Muscle of leg (tissue), 11 donors: ENCODE results near the gene CCNF. TPM values are rescaled to one million over a fixed set of nuclear protein-coding genes. Genes with fewer than 3 reads are reported as not detected.

Experiments used
- DNase-seq: peaks from one replicate; pipeline ENCODE4 v3.0.0; 2013
- H3K27ac ChIP-seq: one replicate; pipeline ENCODE4 v1.5.1; 2013; ENCODE audit warnings: mild to moderate bottlenecking, low read length, control low read depth
- H3K27me3 ChIP-seq: one replicate; pipeline ENCODE4 v1.6.1; 2013; ENCODE audit warnings: low read length; ENCODE audit not compliant: control insufficient read depth, insufficient read depth
- H3K36me3 ChIP-seq: one replicate; pipeline ENCODE4 v1.6.1; 2013; ENCODE audit warnings: low read length; ENCODE audit not compliant: control insufficient read depth, insufficient read depth
- H3K4me1 ChIP-seq: one replicate; pipeline ENCODE4 v1.6.1; 2013; ENCODE audit warnings: low read length; ENCODE audit not compliant: control insufficient read depth, insufficient read depth
- H3K4me3 ChIP-seq: one replicate; pipeline ENCODE4 v1.5.1; 2013; ENCODE audit warnings: low read length, control low read depth
- H3K9me3 ChIP-seq: replicated peaks from 2 replicates; pipeline ENCODE4 v1.6.1; 2013; ENCODE audit warnings: low read depth, low read length; ENCODE audit not compliant: control insufficient read depth
- WGBS: methylation state at CpG from one replicate; pipeline ENCODE4 v1.1.5; 2013; ENCODE audit warnings: missing lambda C conversion rate; ENCODE audit not compliant: insufficient coverage; 5-methylcytosine and 5-hydroxymethylcytosine counted together
- polyA plus RNA-seq, 8 donors: library from polyadenylated mRNA; unstranded; fragments of 120-200 nt; gene quantifications; one replicate each; pipeline versions ENCODE4 v1.2.1 to v1.2.3, GENCODE V29; 2013; ENCODE audit warnings: inconsistent platforms in 1 of 8, low replicate concordance in 1 of 8; ENCODE audit not compliant: insufficient read length in 8 of 8, insufficient read depth in 1 of 8
- total RNA-seq: library from RNA; stranded (reverse); fragments of 120-200 nt; gene quantifications from one replicate; pipeline ENCODE4 v1.2.4, GENCODE V29; 2013

Gene CCNF
- total and polyA plus RNA-seq, 9 donors = 5.3 to 9.1 (median 8.0) TPM

- no peak for DNase-seq
- peak overlapping the region; percentile 71 for H3K27ac ChIP-seq
- H3K9me3 ChIP-seq = no peaks in the 10 kb centered on the region
- peaks cover 56% of the 10 kb centered on the region for H3K4me1 ChIP-seq
- H3K27me3 ChIP-seq = peaks cover 29% of the 10 kb centered on the region
- no peak overlapping the region for H3K4me3 ChIP-seq
- WGBS = 80% methylated on average over 5 of the region's 7 CpGs
- H3K36me3 ChIP-seq = no peaks in the 10 kb centered on the region
Measured at GRCh38 chr16:2470234-2470601, 41.0 kb downstream of the CCNF start.

- peak; percentile 71 for DNase-seq
- Histone ChIP-seq H3K4me3 (no peak overlapping the region), H3K36me3 (no peaks in the 10 kb centered on the region), H3K27me3 (peaks cover 29% of the 10 kb centered on the region), H3K27ac (peak overlapping the region; percentile 71), H3K4me1 (peaks cover 58% of the 10 kb centered on the region), H3K9me3 (no peaks in the 10 kb centered on the region)
- WGBS = 8% methylated on average over 9 of the region's 9 CpGs
Measured at GRCh38 chr16:2470603-2471015, 41.4 kb downstream of the CCNF start.

DNA sequence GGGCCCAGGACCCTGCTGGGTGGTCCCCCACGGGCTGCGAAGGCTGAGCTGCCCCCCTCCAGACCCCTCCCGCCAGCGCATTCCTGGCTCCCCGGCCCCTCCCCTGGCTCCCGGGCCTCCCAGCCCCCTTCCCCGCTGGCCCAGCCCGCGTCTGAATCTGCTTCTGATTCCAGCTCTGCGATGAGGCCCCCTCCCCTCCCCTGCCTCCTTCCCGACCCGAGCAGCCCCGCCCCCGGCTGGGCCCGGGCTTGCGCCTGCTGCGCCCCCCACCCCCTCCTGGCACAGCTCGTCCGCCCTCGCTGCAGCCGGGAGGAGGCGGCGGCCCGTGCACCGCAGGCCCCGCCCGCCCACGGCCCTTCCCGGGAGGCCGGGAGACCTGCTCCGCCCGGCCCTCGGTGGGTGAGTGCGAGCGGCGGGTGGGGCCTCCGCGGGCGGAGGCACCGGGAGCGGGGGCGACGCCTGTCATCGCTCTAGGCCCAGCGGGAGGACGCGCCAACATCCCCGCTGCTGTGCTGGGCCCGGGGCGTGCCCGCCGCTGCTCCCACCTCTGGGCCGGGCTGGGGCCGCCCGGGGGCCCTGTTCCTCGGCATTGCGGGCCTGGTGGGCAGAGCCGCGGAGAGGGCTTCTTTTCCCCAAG is 41.9 kb downstream of the CCNF start, which contains the start of gene NTN3:
Gene NTN3 (plus strand): TSS at position 282 of the 637 bp plus-strand sequence. CDS start 405 bp downstream, outside the sequence.
- Histone ChIP-seq H3K36me3 (no peaks in the 10 kb centered on the region), H3K9me3 (no peaks in the 10 kb centered on the region), H3K27ac (peak within 1 kb of the TSS; percentile 71), H3K27me3 (peaks cover 29% of the 10 kb centered on the region), H3K4me1 (peaks cover 63% of the 10 kb centered on the region), H3K4me3 (peak within 1 kb of the TSS; percentile 17)
- WGBS = under 1% methylated on average over 52 of the region's 59 CpGs
- DNase-seq = peak; percentile 87

DNA sequence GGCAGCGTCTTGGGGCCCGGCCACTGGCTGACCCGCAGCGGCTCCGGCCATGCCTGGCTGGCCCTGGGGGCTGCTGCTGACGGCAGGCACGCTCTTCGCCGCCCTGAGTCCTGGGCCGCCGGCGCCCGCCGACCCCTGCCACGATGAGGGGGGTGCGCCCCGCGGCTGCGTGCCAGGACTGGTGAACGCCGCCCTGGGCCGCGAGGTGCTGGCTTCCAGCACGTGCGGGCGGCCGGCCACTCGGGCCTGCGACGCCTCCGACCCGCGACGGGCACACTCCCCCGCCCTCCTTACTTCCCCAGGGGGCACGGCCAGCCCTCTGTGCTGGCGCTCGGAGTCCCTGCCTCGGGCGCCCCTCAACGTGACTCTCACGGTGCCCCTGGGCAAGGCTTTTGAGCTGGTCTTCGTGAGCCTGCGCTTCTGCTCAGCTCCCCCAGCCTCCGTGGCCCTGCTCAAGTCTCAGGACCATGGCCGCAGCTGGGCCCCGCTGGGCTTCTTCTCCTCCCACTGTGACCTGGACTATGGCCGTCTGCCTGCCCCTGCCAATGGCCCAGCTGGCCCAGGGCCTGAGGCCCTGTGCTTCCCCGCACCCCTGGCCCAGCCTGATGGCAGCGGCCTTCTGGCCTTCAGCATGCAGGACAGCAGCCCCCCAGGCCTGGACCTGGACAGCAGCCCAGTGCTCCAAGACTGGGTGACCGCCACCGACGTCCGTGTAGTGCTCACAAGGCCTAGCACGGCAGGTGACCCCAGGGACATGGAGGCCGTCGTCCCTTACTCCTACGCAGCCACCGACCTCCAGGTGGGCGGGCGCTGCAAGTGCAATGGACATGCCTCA is 42.6 kb downstream of the CCNF start:
- peak overlapping the region; percentile 35 for H3K27ac ChIP-seq
- peaks cover 29% of the 10 kb centered on the region for H3K27me3 ChIP-seq
- WGBS = 25% methylated on average over 61 of the region's 61 CpGs
- no peaks in the 10 kb centered on the region for H3K36me3 ChIP-seq
- H3K4me3 ChIP-seq = peak overlapping the region; percentile 17
- no peaks in the 10 kb centered on the region for H3K9me3 ChIP-seq
- no peak for DNase-seq
- peaks cover 65% of the 10 kb centered on the region for H3K4me1 ChIP-seq

DNA sequence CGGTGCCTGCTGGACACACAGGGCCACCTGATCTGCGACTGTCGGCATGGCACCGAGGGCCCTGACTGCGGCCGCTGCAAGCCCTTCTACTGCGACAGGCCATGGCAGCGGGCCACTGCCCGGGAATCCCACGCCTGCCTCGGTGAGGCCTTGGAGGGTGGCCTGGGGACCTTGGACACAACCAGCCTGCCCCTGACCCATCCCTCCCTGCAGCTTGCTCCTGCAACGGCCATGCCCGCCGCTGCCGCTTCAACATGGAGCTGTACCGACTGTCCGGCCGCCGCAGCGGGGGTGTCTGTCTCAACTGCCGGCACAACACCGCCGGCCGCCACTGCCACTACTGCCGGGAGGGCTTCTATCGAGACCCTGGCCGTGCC is 43.2 kb downstream of the CCNF start:
- Histone ChIP-seq H3K9me3 (no peaks in the 10 kb centered on the region), H3K4me1 (peaks cover 59% of the 10 kb centered on the region), H3K36me3 (no peaks in the 10 kb centered on the region), H3K27me3 (peaks cover 29% of the 10 kb centered on the region), H3K27ac (no peak overlapping the region), H3K4me3 (no peak overlapping the region)
- WGBS = 91% methylated on average over 27 of the region's 27 CpGs
- no peak for DNase-seq

DNA sequence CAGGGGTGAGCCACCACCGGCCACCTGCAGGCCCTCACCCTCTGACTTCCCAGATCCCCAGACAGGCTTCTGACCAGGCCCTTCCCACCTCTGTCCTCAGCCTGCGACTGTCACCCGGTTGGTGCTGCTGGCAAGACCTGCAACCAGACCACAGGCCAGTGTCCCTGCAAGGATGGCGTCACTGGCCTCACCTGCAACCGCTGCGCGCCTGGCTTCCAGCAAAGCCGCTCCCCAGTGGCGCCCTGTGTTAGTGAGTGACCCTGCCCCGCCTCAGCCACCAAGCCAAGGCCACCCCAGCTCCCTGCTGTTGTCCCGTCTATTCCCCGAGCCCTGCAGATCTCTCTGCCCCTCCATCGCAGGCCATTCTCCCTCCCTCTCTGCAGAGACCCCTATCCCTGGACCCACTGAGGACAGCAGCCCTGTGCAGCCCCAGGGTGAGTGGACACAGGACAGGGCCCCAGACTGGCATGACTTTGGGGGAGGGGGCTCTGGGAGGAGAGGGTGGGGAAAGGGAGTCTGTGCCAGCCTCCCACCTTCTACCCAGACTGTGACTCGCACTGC is 43.7 kb downstream of the CCNF start:
- DNase-seq = no peak
- Histone ChIP-seq H3K27me3 (peaks cover 29% of the 10 kb centered on the region), H3K9me3 (no peaks in the 10 kb centered on the region), H3K36me3 (no peaks in the 10 kb centered on the region), H3K4me3 (no peak overlapping the region), H3K4me1 (peaks cover 62% of the 10 kb centered on the region), H3K27ac (no peak overlapping the region)
- WGBS = 80% methylated on average over 11 of the region's 14 CpGs

- no peak overlapping the region for H3K4me3 ChIP-seq
- DNase-seq = no peak
Measured at GRCh38 chr16:2473446-2473926, 44.2 kb downstream of the CCNF start.

GRCh38 chr16:2473999-2474876 is 45.0 kb downstream of the CCNF start:
- peak overlapping the region; percentile 62 for H3K4me3 ChIP-seq
- under 1% methylated on average over 100 of the region's 100 CpGs for WGBS

More at GRCh38 chr16:2473446-2473926, 44.2 kb downstream of the CCNF start:
- Histone ChIP-seq H3K4me1 (peaks cover 62% of the 10 kb centered on the region), H3K27ac (no peak overlapping the region), H3K36me3 (no peaks in the 10 kb centered on the region), H3K9me3 (no peaks in the 10 kb centered on the region), H3K27me3 (peaks cover 29% of the 10 kb centered on the region)
- 3% methylated on average over 49 of the region's 49 CpGs for WGBS

GRCh38 chr16:2474877-2475412 is 45.7 kb downstream of the CCNF start, which contains the start of gene TBC1D24:
TSS of gene TBC1D24 (plus strand) at chr16:2475127. CDS start at chr16:2496149, 21,022 bp downstream.
- Histone ChIP-seq H3K4me1 (peaks cover 48% of the 10 kb centered on the region), H3K4me3 (peak within 1 kb of the TSS; percentile 62), H3K36me3 (no peaks in the 10 kb centered on the region), H3K27me3 (peaks cover 20% of the 10 kb centered on the region), H3K9me3 (no peaks in the 10 kb centered on the region), H3K27ac (peak within 1 kb of the TSS; percentile 71)
- peak; percentile 95 for DNase-seq
- 0% methylated on average over 77 of the region's 77 CpGs for WGBS

More at GRCh38 chr16:2473999-2474876, 45.0 kb downstream of the CCNF start:
- H3K9me3 ChIP-seq = no peaks in the 10 kb centered on the region
- DNase-seq = peak; percentile 64
- peaks cover 25% of the 10 kb centered on the region for H3K27me3 ChIP-seq
- peaks cover 55% of the 10 kb centered on the region for H3K4me1 ChIP-seq
- peak overlapping the region; percentile 71 for H3K27ac ChIP-seq
- no peaks in the 10 kb centered on the region for H3K36me3 ChIP-seq
